PC-9 (cell line): Measurements from ENCODE around the gene DALRD3. TPM values are rescaled to one million over a fixed set of nuclear protein-coding genes. Genes with fewer than 3 reads are reported as not detected.
A peak's percentile ranks its signal among the peaks of the same experiment; 100 is the strongest.

Source experiments
- BruUV-seq: library from RNA; stranded (reverse); fragments of 400-500 nt; replicated peaks from 2 replicates; lab custom pipeline; 2021; lab: Mats Ljungman, UMichigan
- CTCF ChIA-PET: fragments of 300-600 bp; sonication (Branson Sonifier 250); formaldehyde crosslinking; loops from one replicate; lab custom pipeline; 2022; ENCODE audit warnings: antibody characterized with exemption; lab: Charles Lee
- POLR2A ChIA-PET: fragments of 300-600 bp; sonication (Branson Sonifier 250); formaldehyde crosslinking; loops from one replicate; lab custom pipeline; 2022; ENCODE audit warnings: antibody characterized with exemption; ENCODE audit not compliant: unreplicated experiment; lab: Charles Lee
- DNase-seq, 2 experiments: peaks; one replicate each; pipeline versions ENCODE4 v3.0.0 to v3.0.0-alpha.2; 2015 to 2022; ENCODE audit warnings: mixed read lengths in 1 of 2
- H2AFZ ChIP-seq: fragments of 200-600 bp; sonication (generic); 2 replicates; pipeline ENCODE4 v1.8.1; 2017; ENCODE audit warnings: antibody characterized with exemption
- H3F3A ChIP-seq: fragments of 200-600 bp; sonication (generic); 2 replicates; pipeline ENCODE4 v1.8.1; 2017; ENCODE audit warnings: antibody characterized with exemption, mild to moderate bottlenecking, low read depth; ENCODE audit not compliant: insufficient read depth
- H3K27ac ChIP-seq: fragments of 200-600 bp; sonication (generic); 2 replicates; pipeline ENCODE4 v1.6.1; 2016; ENCODE audit warnings: mixed run types
- H3K27me3 ChIP-seq: fragments of 200-600 bp; sonication (generic); 2 replicates; pipeline ENCODE4 v1.6.1; 2016; ENCODE audit warnings: low read depth, mixed run types; ENCODE audit not compliant: insufficient read depth
- H3K36me3 ChIP-seq: fragments of 200-600 bp; sonication (generic); 2 replicates; pipeline ENCODE4 v1.6.1; 2016; ENCODE audit warnings: low read depth, mixed run types
- H3K4me1 ChIP-seq: fragments of 200-600 bp; sonication (generic); replicated peaks from 2 replicates; pipeline ENCODE4 v1.6.1; 2016; ENCODE audit warnings: mixed run types; ENCODE audit not compliant: insufficient read depth
- H3K4me2 ChIP-seq: fragments of 200-600 bp; sonication (generic); 2 replicates; pipeline ENCODE4 v1.6.1; 2017; ENCODE audit warnings: mixed run types
- H3K4me3 ChIP-seq: fragments of 200-600 bp; sonication (generic); 2 replicates; pipeline ENCODE4 v1.6.1; 2016; ENCODE audit warnings: mixed run types
- H3K79me2 ChIP-seq: fragments of 200-600 bp; sonication (generic); 2 replicates; pipeline ENCODE4 v1.6.1; 2017; ENCODE audit warnings: low read depth, mixed run types
- H3K9me2 ChIP-seq: fragments of 200-600 bp; sonication (generic); 2 replicates; pipeline ENCODE4 v1.8.1; 2017; ENCODE audit warnings: mild to moderate bottlenecking; ENCODE audit not compliant: insufficient read depth
- H3K9me3 ChIP-seq: fragments of 200-600 bp; sonication (generic); 2 replicates; pipeline ENCODE4 v1.8.1; 2016; ENCODE audit warnings: low read depth; ENCODE audit not compliant: insufficient read depth
- H4K20me1 ChIP-seq: fragments of 200-600 bp; sonication (generic); 2 replicates; pipeline ENCODE4 v1.8.1; 2017; ENCODE audit not compliant: insufficient read depth
- EZH2 ChIP-seq: fragments of 200-600 bp; sonication (generic); IDR thresholded peaks from 2 replicates; pipeline ENCODE4 v1.8.0; 2017; ENCODE audit warnings: antibody characterized with exemption, low read depth
- intact Hi-C: fragments of 100-400 bp; cut with micrococcal nuclease; formaldehyde crosslinking; loops from one replicate; pipeline ENCODE4 v1.10.0; 2022; ENCODE audit not compliant: unreplicated experiment
- total RNA-seq: library from RNA; stranded (reverse); gene quantifications from 2 replicates; pipeline ENCODE4 v1.2.3, GENCODE V29; 2021
- TF ChIP-seq, protein P1 (sequence below): fragments of 200-600 bp; sonication (generic); conservative IDR thresholded peaks from 2 replicates; pipeline ENCODE4 v1.6.1; 2017; ENCODE audit warnings: mixed run types, antibody characterized with exemption, mild to moderate bottlenecking, moderate library complexity

The DALRD3 gene
- total RNA-seq, 1 experiment from 2014 or later, result 27.7 TPM

DNA sequence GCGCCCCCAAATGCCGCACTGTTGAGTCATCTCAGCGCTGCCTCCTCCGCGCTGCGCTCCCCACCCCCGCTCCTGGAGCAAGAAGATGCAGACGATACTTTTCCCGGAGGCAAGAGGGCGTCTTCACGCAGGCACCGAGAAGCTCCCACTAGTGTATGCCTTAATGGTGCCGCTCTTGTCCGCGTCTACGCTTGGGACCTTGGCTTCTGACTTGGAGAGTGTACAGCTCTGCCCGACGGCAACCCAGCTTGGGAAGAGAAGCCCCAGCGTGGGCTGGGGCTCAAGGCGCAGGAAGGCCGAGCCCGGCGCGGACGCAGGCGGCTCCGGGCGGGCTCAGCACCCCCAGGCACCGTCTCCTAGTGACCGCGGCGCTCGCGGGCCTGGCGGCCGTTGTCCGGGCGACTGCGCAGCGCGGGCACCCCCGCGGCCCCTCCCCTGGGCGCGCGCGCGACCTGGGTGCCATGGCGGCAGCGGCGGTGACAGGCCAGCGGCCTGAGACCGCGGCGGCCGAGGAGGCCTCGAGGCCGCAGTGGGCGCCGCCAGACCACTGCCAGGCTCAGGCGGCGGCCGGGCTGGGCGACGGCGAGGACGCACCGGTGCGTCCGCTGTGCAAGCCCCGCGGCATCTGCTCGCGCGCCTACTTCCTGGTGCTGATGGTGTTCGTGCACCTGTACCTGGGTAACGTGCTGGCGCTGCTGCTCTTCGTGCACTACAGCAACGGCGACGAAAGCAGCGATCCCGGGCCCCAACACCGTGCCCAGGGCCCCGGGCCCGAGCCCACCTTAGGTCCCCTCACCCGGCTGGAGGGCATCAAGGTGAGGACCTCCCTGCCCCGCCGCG lies 28.4 kb downstream of the DALRD3 start, which contains the start of gene P4HTM:
Gene P4HTM (plus strand): TSS at position 446 of the 840 bp plus-strand sequence. CDS start 16 bp downstream, at position 462.
- POLR2A ChIA-PET, result interaction anchor here (0.5 to 0.9 kb wide), 4 partner anchors 17 to 40 kb away, joined by 4 to 12 read pairs (median 4); partner anchors contain the start of gene WDR6
- peak within 1 kb of the TSS; percentile 88 for H3K4me2 ChIP-seq
- TF ChIP-seq EZH2, result no peak
- TF ChIP-seq, protein P1, sequence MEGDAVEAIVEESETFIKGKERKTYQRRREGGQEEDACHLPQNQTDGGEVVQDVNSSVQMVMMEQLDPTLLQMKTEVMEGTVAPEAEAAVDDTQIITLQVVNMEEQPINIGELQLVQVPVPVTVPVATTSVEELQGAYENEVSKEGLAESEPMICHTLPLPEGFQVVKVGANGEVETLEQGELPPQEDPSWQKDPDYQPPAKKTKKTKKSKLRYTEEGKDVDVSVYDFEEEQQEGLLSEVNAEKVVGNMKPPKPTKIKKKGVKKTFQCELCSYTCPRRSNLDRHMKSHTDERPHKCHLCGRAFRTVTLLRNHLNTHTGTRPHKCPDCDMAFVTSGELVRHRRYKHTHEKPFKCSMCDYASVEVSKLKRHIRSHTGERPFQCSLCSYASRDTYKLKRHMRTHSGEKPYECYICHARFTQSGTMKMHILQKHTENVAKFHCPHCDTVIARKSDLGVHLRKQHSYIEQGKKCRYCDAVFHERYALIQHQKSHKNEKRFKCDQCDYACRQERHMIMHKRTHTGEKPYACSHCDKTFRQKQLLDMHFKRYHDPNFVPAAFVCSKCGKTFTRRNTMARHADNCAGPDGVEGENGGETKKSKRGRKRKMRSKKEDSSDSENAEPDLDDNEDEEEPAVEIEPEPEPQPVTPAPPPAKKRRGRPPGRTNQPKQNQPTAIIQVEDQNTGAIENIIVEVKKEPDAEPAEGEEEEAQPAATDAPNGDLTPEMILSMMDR, result no peak; the same call in 1 of the 2 replicates
- H4K20me1 ChIP-seq, result no peaks in the 10 kb centered on the region
- H3K9me3 ChIP-seq, result no peaks in the 10 kb centered on the region
- peak within 1 kb of the TSS; percentile 48; the same call in 1 of the 2 replicates for H3K27ac ChIP-seq
- H3K36me3 ChIP-seq, result no peaks in the 10 kb centered on the region
- intact Hi-C loops, result loop anchor here (2.0 kb wide), 2 partner anchors 25 to 459 kb away; no protein-coding TSS in a partner anchor
- peaks cover 18% of the 10 kb centered on the region for H3K4me1 ChIP-seq
- peak within 1 kb of the TSS; percentile 91 for H2AFZ ChIP-seq
- H3K9me2 ChIP-seq, result no peaks in the 10 kb centered on the region
- no TSS peak for BruUV-seq
- CTCF ChIA-PET, result interaction anchor here (0.6 to 3.5 kb wide), 2 partner anchors 17 to 431 kb away, joined by 3 to 17 read pairs; partner anchors contain the start of gene WDR6
- peak within 1 kb of the TSS; percentile 78 for H3K4me3 ChIP-seq
- no peaks in the 10 kb centered on the region for H3K27me3 ChIP-seq
- H3K79me2 ChIP-seq, result peaks cover 38% of the 10 kb centered on the region
- H3F3A ChIP-seq, result peaks cover 29% of the 10 kb centered on the region; the same call in 1 of the 2 replicates
- peak; percentile 64 to 82 for DNase-seq

DNA sequence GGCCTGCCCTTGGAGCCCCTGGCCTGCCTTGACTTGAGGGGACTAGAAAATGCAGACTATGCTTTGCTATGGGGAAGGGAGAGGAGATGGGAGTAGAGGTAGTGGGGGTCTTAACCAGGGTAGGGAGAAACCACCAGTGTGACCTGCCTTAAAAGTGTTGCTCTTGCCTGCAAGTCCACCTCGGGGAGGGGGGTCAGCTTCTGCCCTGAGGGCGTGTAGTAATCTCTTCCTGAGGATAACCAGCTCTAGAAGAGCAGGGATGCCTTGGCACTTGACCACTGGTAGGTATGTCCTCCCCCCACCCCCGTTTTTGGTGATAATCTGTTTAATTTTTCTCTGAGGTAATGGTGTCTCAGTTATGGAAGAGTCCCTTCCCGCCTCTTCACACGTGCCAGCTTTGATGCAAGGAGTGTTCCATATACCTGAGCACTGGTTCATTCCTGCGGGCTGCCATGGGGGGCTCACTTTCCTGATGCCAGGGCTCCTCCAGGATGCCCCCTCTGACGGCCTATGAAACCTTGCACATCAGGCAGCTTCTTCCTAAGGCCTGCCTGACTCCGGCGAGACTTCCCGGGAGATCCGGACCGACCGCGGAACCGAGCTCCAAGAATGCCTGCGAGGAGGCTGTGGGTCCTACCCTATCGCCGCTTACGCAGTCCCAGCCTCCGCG lies 29.1 kb downstream of the DALRD3 start:
- Histone ChIP-seq H2AFZ (peak overlapping the region; percentile 83), H3K27ac (peak overlapping the region; percentile 48; the same call in 1 of the 2 replicates), H3K4me2 (peak overlapping the region; percentile 88), H3F3A (peaks cover 29% of the 10 kb centered on the region; the same call in 1 of the 2 replicates), H4K20me1 (no peaks in the 10 kb centered on the region), H3K36me3 (no peaks in the 10 kb centered on the region), H3K9me2 (no peaks in the 10 kb centered on the region), H3K4me3 (peak overlapping the region; percentile 78), H3K79me2 (peaks cover 38% of the 10 kb centered on the region), H3K9me3 (no peaks in the 10 kb centered on the region), H3K27me3 (no peaks in the 10 kb centered on the region), H3K4me1 (peaks cover 18% of the 10 kb centered on the region)
- intact Hi-C loops, result loop anchor here (2.0 kb wide), 2 partner anchors 26 to 460 kb away; no protein-coding TSS in a partner anchor
- POLR2A ChIA-PET, result interaction anchor here (0.5 to 0.9 kb wide), 4 partner anchors 18 to 59 kb away, joined by 4 to 12 read pairs (median 4); partner anchors contain the start of gene WDR6
- BruUV-seq, result TSS peak; percentile 74
- no peak for DNase-seq
- no peak for TF ChIP-seq EZH2
- TF ChIP-seq, protein P1, result no peak
- CTCF ChIA-PET, result interaction anchor here (0.6 to 3.5 kb wide), 2 partner anchors 18 to 65 kb away, joined by 3 to 17 read pairs; partner anchors contain the start of gene WDR6
